ENCODE data around the gene XXYLT1.
"Not testable (repeated sequence)": the region's sequence is repeated elsewhere in the genome, so short reads cannot be mapped to it uniquely, and the experiment has no call there.

XXYLT1 gene

GRCh38 chr3:195296662-195297061, 25.7 kb upstream of the XXYLT1 start:
- Histone ChIP-seq H3K36me3 (ENCODE audit: insufficient read depth, insufficient read length, low read length) (peaks cover 32% of the 10 kb centered on the region), H3K27me3 (ENCODE audit: insufficient read depth, insufficient read length) (no peaks in the 10 kb centered on the region), H3K4me3 (ENCODE audit: insufficient read length, low read depth) (no peak overlapping the region), H3K9ac (ENCODE audit: insufficient read length, low read depth) (no peak overlapping the region), H3K4me1 (ENCODE audit: insufficient read depth, insufficient read length) (no peaks in the 10 kb centered on the region), H3K9me3 (ENCODE audit: insufficient read depth, low read length) (no peaks in the 10 kb centered on the region)
- TF ChIP-seq YY1 (IDR thresholded peaks at IDR 0.05; ENCODE audit: insufficient read depth, insufficient read length) (no peak), ZNF274 (IDR thresholded peaks at IDR 0.05; ENCODE audit: low read depth, low read length) (no peak), SUZ12 (IDR thresholded peaks at IDR 0.05; ENCODE audit: extremely low read depth, insufficient read depth, insufficient read length) (no peak)
- DNase-seq (ENCODE audit: low read depth, low spot score), result no peak

GRCh38 chr3:195291121-195291520, 20.2 kb upstream of the XXYLT1 start:
- TF ChIP-seq YY1 (IDR thresholded peaks at IDR 0.05; ENCODE audit: insufficient read depth, insufficient read length), result no peak
- no peak for TF ChIP-seq SUZ12 (IDR thresholded peaks at IDR 0.05; ENCODE audit: extremely low read depth, insufficient read depth, insufficient read length)
- no peak for TF ChIP-seq ZNF274 (IDR thresholded peaks at IDR 0.05; ENCODE audit: low read depth, low read length)
- Histone ChIP-seq H3K4me3 (ENCODE audit: insufficient read length, low read depth) (no peak overlapping the region), H3K9me3 (ENCODE audit: insufficient read depth, low read length) (no peaks in the 10 kb centered on the region), H3K27me3 (ENCODE audit: insufficient read depth, insufficient read length) (no peaks in the 10 kb centered on the region), H3K36me3 (ENCODE audit: insufficient read depth, insufficient read length, low read length) (peaks cover 31% of the 10 kb centered on the region), H3K9ac (ENCODE audit: insufficient read length, low read depth) (no peak overlapping the region), H3K4me1 (ENCODE audit: insufficient read depth, insufficient read length) (no peaks in the 10 kb centered on the region)
- no peak for DNase-seq (ENCODE audit: low read depth, low spot score)

GRCh38 chr3:195290643-195291042, 19.7 kb upstream of the XXYLT1 start:
- H3K4me3 ChIP-seq (ENCODE audit: insufficient read length, low read depth); H3K4me1 ChIP-seq (ENCODE audit: insufficient read depth, insufficient read length); DNase-seq (ENCODE audit: low read depth, low spot score); H3K27me3 ChIP-seq (ENCODE audit: insufficient read depth, insufficient read length); H3K9me3 ChIP-seq (ENCODE audit: insufficient read depth, low read length); H3K9ac ChIP-seq (ENCODE audit: insufficient read length, low read depth): not testable (repeated sequence)
- peaks cover 34% of the 10 kb centered on the region for H3K36me3 ChIP-seq (ENCODE audit: insufficient read depth, insufficient read length, low read length)

DNA sequence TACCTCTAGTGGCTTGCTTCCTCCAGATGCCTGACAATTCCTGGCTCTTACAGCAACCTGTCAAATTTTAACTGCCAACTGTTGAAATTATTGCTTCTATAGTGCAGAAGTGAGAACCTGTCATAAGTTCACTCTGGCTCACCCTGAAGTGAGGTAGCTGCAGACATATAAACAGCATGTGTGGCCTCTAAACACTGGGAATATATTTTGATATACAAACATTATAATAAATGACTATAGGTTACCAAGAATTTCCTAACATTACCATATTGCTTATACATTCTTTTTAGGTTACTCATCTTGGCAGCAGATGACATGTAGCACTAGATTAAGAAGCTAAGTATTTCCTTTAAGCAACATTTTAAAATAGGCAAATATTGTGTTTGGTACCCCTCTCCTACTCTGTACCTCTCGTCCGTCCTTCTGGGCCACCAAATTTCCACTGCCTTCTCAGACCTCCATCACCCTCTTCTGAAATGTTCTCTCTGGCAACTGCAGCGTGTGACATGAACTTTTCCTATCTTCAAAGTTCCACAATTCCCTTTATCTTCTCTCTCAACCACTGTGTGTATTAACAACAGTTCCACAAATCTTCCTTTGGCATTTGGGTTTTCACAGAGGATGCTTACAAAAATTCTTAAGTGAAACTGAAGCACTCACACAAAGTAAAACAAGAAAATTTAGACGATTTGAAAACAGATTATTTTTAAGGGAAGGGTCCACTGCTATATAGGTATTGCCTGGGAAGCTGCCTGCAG, 15.3 kb upstream of the XXYLT1 start:
- Histone ChIP-seq H3K4me3 (ENCODE audit: insufficient read length, low read depth) (no peak overlapping the region), H3K36me3 (ENCODE audit: insufficient read depth, insufficient read length, low read length) (peaks cover 22% of the 10 kb centered on the region), H3K9me3 (ENCODE audit: insufficient read depth, low read length) (no peaks in the 10 kb centered on the region), H3K4me1 (ENCODE audit: insufficient read depth, insufficient read length) (no peaks in the 10 kb centered on the region), H3K9ac (ENCODE audit: insufficient read length, low read depth) (no peak overlapping the region), H3K27me3 (ENCODE audit: insufficient read depth, insufficient read length) (no peaks in the 10 kb centered on the region)
- TF ChIP-seq SUZ12 (IDR thresholded peaks at IDR 0.05; ENCODE audit: extremely low read depth, insufficient read depth, insufficient read length), result no peak
- TF ChIP-seq YY1 (IDR thresholded peaks at IDR 0.05; ENCODE audit: insufficient read depth, insufficient read length), result no peak
- DNase-seq (ENCODE audit: low read depth, low spot score), result no peak

DNA sequence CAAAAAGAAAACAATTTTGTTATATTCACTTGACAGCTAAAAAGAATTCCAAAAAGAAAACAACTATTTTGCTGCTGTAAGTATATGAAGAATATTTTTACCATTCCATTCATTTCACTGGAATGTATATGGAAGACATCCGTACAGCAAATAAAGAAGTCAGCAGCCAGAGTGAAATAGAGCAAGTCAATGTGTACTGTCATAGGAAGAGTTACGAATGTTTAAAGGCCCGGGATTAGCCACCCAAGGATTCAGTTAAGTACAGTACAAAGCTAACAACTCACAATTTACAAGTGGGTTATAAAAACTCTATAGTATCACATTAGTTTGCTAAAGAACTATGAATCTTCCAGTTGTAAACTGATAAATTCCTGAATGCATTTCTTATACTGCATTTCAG, 14.4 kb upstream of the XXYLT1 start:
- DNase-seq (ENCODE audit: low read depth, low spot score), result no peak
- no peak overlapping the region for H3K4me3 ChIP-seq (ENCODE audit: insufficient read length, low read depth)
- no peaks in the 10 kb centered on the region for H3K27me3 ChIP-seq (ENCODE audit: insufficient read depth, insufficient read length)
- no peaks in the 10 kb centered on the region for H3K9me3 ChIP-seq (ENCODE audit: insufficient read depth, low read length)
- H3K36me3 ChIP-seq (ENCODE audit: insufficient read depth, insufficient read length, low read length), result peaks cover 22% of the 10 kb centered on the region
- H3K4me1 ChIP-seq (ENCODE audit: insufficient read depth, insufficient read length), result no peaks in the 10 kb centered on the region
- H3K9ac ChIP-seq (ENCODE audit: insufficient read length, low read depth), result no peak overlapping the region
- TF ChIP-seq SUZ12 (IDR thresholded peaks at IDR 0.05; ENCODE audit: extremely low read depth, insufficient read depth, insufficient read length), result no peak
- TF ChIP-seq YY1 (IDR thresholded peaks at IDR 0.05; ENCODE audit: insufficient read depth, insufficient read length), result no peak

GRCh38 chr3:195284842-195285241, 13.9 kb upstream of the XXYLT1 start:
- Histone ChIP-seq H3K36me3 (ENCODE audit: insufficient read depth, insufficient read length, low read length) (peaks cover 19% of the 10 kb centered on the region), H3K9ac (ENCODE audit: insufficient read length, low read depth) (no peak overlapping the region), H3K27me3 (ENCODE audit: insufficient read depth, insufficient read length) (no peaks in the 10 kb centered on the region), H3K9me3 (ENCODE audit: insufficient read depth, low read length) (no peaks in the 10 kb centered on the region), H3K4me3 (ENCODE audit: insufficient read length, low read depth) (no peak overlapping the region), H3K4me1 (ENCODE audit: insufficient read depth, insufficient read length) (no peaks in the 10 kb centered on the region)
- DNase-seq (ENCODE audit: low read depth, low spot score), result no peak
- TF ChIP-seq ZNF274 (IDR thresholded peaks at IDR 0.05; ENCODE audit: low read depth, low read length) (no peak), SUZ12 (IDR thresholded peaks at IDR 0.05; ENCODE audit: extremely low read depth, insufficient read depth, insufficient read length) (no peak), YY1 (IDR thresholded peaks at IDR 0.05; ENCODE audit: insufficient read depth, insufficient read length) (no peak)

- Histone ChIP-seq H3K36me3 (ENCODE audit: insufficient read depth, insufficient read length, low read length) (peaks cover 13% of the 10 kb centered on the region), H3K4me1 (ENCODE audit: insufficient read depth, insufficient read length) (no peaks in the 10 kb centered on the region), H3K27me3 (ENCODE audit: insufficient read depth, insufficient read length) (no peaks in the 10 kb centered on the region), H3K9me3 (ENCODE audit: insufficient read depth, low read length) (no peaks in the 10 kb centered on the region), H3K9ac (ENCODE audit: insufficient read length, low read depth) (no peak overlapping the region), H3K4me3 (ENCODE audit: insufficient read length, low read depth) (no peak overlapping the region)
- no peak for DNase-seq (ENCODE audit: low read depth, low spot score)
- TF ChIP-seq SUZ12 (IDR thresholded peaks at IDR 0.05; ENCODE audit: extremely low read depth, insufficient read depth, insufficient read length) (no peak), ZNF274 (IDR thresholded peaks at IDR 0.05; ENCODE audit: low read depth, low read length) (no peak), YY1 (IDR thresholded peaks at IDR 0.05; ENCODE audit: insufficient read depth, insufficient read length) (no peak)
Measured at GRCh38 chr3:195282961-195283360, 12.0 kb upstream of the XXYLT1 start.
